Hematopoietic multipotent progenitor cell treated with erythropoietin and hydrocortisone succinate and interleukin-3 and kit ligand, for 17 days (in vitro differentiated cells): ENCODE measurements around the gene HK1.

Experiments
- DNase-seq: peaks from one replicate; pipeline ENCODE4 v3.0.0-alpha.2; 2015; ENCODE audit warnings: low spot score

HK1 gene

DNA sequence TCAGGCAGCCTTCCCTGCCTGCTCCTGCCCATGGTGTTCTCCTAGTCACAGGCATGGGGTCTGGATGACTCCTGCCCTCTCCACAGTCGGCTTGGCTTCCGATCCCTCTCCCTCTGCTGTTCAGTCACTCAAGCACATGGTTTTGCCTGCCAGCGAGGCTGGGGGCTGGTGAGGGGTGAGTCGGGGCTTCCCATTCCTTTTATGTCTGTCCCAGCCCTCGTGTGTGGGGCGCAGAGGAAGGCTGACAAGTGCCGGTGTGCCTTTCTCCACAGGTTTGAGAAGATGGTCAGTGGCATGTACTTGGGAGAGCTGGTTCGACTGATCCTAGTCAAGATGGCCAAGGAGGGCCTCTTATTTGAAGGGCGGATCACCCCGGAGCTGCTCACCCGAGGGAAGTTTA is 98.4 kb downstream of the HK1 start:
- no peak for DNase-seq

- DNase-seq = no peak
Observed at GRCh38 chr10:69377191-69377590, 98.9 kb downstream of the HK1 start.

GRCh38 chr10:69377933-69378332 is 99.6 kb downstream of the HK1 start:
- DNase-seq = no peak

DNA sequence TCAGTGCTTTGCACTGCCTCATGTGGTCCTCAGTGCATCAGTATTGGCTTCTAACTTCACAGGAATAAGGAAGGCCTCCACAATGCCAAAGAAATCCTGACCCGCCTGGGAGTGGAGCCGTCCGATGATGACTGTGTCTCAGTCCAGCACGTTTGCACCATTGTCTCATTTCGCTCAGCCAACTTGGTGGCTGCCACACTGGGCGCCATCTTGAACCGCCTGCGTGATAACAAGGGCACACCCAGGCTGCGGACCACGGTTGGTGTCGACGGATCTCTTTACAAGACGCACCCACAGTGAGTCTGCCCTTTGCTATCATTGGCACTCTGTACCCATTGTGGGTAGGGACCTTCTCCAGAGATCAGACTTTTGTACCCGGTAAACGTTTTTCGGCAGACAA is 101.5 kb downstream of the HK1 start:
- no peak for DNase-seq

DNA sequence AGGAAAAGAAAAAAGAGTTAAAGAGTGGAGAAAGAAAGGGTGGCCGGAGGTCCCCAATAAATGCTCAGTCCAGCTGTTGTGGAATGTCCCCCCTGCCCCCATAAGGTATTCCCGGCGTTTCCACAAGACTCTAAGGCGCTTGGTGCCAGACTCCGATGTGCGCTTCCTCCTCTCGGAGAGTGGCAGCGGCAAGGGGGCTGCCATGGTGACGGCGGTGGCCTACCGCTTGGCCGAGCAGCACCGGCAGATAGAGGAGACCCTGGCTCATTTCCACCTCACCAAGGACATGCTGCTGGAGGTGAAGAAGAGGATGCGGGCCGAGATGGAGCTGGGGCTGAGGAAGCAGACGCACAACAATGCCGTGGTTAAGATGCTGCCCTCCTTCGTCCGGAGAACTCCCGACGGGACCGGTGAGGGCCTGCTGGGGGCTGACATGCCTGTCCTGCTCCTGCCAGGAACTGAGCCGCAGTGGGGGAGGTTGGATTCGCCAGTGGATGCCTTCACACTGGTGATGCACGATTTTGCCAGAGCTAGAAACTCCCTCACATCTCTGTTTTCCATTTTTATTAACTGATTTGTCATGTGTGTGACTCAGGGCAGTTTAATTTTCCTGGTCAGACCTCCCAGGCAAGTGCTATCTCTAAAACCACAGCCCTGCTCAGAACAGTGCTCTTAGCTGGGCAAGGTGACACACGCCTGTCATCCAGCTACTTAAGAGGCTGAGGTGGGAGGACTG is 104.3 kb downstream of the HK1 start:
- DNase-seq = no peak

DNA sequence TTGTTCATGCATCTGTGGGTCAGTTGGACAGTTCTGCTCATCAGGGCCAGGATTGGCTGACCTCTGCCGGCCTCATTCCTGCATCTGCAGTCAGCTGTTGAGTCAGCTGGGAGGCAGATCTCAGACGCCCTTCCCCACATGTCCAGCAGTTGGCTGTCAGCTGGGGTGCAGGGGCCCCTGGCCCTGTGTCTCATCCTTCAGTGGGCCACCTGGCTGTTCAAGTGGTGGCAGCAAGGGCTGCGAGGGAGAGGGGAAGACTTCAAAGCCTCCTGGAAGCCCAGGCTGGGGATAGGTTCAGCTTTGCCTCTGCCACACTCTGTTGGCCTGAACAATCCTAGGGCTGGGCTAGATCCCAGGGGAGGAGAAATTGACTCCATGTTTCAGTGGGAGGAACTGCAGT is 105.3 kb downstream of the HK1 start:
- DNase-seq = no peak

GRCh38 chr10:69384320-69384719 is 106.0 kb downstream of the HK1 start:
- no peak for DNase-seq

DNA sequence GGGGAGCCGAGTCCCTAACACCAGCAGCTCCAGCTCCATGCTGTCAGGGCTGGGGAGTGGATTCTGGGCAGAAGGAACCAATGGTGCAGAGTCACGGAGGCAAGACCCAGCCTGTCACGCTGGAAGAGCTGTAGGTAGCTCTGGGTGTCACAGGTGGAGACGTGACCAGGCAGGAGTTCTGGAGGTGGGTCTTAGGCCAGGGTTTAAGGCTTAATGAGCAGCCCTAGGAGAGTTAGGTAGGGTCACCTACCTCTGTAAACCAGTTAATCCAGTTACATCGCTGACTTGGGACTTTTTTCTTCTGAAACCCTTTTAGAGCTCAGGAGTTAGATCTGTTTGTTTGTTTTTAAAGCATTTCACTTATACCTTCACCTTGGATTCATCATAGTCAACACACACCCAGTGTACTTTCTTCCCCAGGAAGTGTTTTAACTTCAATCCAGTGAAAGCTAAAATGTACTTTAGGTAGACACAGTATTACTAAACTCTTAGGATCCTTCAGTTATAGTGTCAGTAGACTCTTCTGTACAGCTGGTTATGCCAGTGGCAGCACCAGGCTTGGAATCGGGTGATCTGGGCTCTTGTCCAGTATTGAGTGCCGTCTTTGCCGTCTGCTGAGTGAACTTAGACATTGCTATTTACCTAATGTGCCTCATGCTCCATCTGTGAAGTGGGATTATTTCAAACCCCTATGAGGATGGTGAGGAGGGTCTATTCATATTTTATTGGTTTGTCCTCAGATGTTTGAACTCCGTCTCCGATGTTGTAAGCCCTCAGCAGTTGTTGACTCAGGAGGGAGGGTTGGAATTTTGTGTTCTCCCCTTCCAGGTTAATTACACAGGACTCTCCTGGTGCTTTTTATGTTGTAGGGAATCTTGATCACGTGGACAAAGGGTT is 107.4 kb downstream of the HK1 start:
- no peak for DNase-seq

- DNase-seq = no peak
Observed at GRCh38 chr10:69387500-69387899, 109.2 kb downstream of the HK1 start.

DNA sequence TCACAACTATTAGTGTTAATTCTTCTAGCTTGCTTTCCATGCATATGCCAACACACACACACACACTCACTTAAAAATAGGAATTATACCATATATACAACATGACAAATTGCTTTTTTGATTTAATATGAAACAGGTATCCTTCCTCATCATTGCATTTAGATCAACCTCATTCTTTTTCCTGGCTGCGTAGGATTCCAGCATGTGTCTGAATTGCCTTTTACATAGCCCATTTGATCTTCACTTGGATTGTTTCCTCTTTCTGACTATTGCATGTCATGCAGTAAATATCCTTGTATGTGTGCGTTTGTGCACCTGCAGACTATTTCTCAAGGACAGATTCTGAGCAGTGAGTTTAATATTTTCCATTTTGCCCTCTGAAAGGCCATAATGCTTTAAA is 110.2 kb downstream of the HK1 start:
- DNase-seq = no peak

DNA sequence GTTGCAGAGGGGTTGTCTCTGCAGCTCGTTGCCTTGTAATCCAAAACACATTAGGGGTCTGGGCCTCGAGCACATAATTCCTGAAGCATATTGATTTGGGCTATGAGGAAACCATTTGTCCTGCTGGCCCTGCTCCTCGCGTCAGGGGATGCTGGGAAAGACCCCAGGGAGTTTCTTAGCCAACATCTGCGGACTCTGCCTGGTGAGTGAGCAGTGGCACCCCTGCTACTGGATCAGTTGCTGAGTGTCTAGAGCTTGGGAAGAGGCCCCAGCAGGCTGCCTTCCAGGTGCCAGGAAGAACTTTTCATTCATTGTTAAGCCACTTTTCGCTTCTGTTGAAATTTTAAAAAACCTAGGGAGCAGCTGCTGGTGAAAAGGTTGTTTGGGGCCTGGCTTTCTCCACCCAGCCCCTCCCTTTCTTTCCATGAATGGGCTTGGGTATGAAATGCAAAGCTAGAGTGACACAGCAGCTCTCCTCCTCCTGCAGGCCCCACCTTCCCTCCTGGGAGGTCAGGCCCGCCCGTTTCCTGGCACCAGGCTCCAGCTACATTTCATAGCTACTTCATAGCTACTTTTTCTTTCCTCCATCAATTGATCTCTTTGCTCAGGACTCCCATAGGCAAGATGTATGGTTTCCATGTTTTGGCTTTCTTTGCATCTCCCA is 111.7 kb downstream of the HK1 start:
- peak; percentile 87 for DNase-seq

DNA sequence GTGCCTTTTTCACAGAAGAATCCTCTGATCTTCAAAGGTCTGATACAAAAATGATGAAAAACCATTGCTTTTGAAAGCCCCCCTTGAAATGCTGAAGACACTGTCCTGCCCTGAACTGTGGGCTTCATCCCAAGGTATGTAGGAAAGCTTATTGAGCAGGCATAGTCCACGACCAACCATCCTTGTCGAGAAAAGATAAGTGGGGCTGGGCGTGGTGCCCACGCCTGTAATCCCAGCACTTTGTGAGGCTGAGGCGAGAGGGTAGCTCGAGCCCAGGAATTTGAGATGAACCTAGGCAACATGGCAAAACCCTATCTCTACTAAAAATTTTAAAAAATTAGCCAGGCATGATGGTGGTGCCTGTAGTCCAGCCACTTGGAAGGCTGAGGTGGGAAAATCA is 112.9 kb downstream of the HK1 start:
- DNase-seq = peak; percentile 37

- peak; percentile 91 for DNase-seq
Observed at GRCh38 chr10:69392481-69393000, 114.2 kb downstream of the HK1 start.

GRCh38 chr10:69394020-69394419 is 115.7 kb downstream of the HK1 start:
- DNase-seq = no peak

DNA sequence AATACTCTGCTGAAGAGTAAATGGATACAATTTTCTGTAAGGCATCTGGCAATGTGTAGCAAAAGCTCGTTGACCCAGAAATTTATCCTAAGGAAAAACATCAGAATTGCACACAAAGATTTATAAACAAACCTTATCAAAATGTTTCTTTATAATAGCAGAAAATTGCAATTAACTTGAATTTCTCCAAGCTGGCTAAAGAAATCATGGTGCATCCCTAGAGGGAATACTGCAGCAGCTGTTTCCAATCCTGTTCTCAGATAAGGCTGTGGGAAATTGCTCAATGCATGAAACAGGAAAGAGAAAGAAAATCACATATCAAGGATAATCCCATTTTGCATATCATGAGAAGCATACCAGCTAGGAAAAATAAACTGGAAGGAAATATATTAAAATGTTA is 119.7 kb downstream of the HK1 start:
- DNase-seq = no peak

- DNase-seq = no peak
Observed at GRCh38 chr10:69398466-69398865, 120.2 kb downstream of the HK1 start.

GRCh38 chr10:69400936-69401335 is 122.6 kb downstream of the HK1 start:
- DNase-seq = no peak

GRCh38 chr10:69401416-69401815 is 123.1 kb downstream of the HK1 start:
- no peak for DNase-seq

DNA sequence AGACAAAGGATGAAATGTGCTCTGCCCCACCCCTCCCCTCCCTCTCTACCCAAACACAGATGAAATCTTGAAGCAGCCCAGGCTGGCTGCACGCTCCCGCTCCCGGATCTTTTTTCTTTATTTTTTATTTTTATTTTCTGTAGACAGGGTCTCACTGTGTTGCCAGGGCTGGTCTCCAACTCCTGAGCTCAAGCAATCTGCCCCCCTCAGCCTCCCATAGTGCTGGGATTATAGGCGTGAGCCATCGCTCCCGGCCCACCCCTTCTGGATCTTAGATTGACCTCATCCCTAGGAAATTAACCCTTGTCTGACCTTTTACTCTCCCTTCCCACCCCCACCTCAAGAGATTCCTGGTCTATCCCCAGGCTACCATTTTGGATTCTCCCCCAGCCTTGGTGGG is 124.1 kb downstream of the HK1 start:
- no peak for DNase-seq

DNA sequence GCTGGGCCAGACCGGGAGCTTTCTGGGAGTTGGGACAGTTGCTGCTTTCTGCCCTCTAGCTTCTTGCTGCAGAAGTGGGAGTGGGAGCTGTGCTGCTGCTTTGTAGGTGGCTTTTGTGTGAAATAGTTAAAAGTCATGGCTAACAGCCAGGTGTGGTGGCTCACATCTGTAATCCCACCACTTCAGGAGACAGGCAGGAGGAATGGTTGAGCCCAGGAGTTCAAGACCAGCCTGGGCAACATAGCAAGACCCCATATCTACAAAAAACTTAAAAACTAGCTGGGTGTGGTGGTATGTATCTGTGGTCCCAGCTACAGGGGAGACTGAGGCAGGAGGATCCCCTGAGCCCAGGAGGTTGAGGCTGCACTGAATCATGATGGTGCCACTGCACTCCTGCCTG is 124.8 kb downstream of the HK1 start:
- DNase-seq = no peak

GRCh38 chr10:69403519-69403918 is 125.2 kb downstream of the HK1 start:
- no peak for DNase-seq

DNA sequence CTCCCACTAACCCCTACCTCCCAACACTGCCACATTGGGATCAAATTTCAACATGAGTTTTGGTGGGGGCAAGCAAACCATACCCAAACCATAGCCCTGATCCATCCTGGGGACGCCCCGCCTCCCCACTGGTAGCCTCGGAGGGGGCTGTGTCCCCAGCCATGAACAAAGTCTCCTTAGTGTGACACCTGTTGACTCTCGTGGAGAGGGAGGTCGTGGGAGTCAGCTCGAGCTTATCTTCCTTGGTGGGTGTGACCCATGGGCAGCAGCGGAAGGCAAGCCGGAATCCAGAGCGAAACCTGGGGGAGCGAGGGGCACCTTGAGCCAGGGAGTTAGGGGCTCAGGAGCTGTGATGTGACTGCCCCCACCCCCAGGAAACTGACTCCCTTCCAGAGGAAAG is 126.5 kb downstream of the HK1 start:
- DNase-seq = no peak

DNA sequence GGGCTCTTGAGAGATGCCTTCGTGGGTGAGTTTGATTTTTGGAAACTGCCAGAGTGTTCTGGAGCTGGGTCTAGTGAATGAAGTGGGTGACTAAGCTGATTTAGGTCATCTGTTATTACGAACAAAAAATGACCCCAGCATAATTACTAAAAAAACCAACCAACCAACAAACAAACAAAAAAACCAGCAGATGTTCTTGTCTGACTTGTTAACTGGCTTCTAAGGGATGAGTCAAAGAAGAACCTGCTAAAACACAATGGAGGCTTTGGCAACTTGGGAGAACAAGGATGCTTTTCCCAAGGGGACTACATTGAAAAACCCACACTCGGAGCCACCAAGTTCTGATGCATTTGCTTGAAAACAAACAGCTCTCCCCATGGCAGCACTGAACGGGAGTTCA is 126.9 kb downstream of the HK1 start:
- no peak for DNase-seq
